ENCODE data around the gene SLC6A13. TPM values are rescaled to one million over a fixed set of nuclear protein-coding genes. Genes with fewer than 3 reads are reported as not detected.

Gene SLC6A13
- polyA plus RNA-seq, 1 experiment = not detected

DNA sequence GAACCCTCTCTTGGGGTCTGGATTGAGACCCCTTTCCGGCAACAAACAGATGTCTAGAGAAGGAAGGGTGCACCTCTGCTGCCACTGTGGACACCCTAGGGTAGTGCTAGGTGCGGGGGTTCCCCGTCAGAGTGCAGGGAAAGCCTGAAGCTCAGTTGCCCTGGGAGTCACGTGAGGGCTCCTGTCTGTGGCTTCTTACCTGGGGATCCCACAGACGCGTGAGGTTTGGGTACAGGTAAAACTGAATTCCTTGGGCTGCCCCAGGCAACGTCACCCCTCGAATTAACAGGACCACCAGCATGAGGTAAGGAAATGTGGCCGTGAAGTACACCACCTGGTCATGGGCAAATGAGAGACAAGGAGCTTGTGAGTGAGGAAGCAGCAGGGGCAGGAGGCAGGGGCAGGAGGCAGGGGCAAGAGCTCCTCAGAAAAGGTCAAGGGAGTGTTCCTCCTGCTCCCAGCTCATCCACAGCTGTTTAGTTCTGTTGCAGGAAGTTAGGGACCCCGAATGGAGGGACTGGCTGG is 27.7 kb downstream of the SLC6A13 start:
- no peak for DNase-seq (ENCODE audit: low read depth, low spot score)
- Histone ChIP-seq H3K27me3 (ENCODE audit: control insufficient read depth, insufficient read depth, low read length) (peaks cover 22% of the 10 kb centered on the region), H3K9me3 (ENCODE audit: control insufficient read depth, insufficient read depth, low read length) (peaks cover 16% of the 10 kb centered on the region), H3K27ac (ENCODE audit: low read depth, low read length) (no peak overlapping the region), H3K4me3 (ENCODE audit: low read depth, low read length) (no peak overlapping the region)
- POLR2A ChIA-PET = no interaction called here
- CTCF ChIA-PET = interaction anchor here (2.0 kb wide), 1 partner anchor 15 kb away, joined by 7 read pairs; no protein-coding TSS in a partner anchor
- TF ChIP-seq, protein P1, sequence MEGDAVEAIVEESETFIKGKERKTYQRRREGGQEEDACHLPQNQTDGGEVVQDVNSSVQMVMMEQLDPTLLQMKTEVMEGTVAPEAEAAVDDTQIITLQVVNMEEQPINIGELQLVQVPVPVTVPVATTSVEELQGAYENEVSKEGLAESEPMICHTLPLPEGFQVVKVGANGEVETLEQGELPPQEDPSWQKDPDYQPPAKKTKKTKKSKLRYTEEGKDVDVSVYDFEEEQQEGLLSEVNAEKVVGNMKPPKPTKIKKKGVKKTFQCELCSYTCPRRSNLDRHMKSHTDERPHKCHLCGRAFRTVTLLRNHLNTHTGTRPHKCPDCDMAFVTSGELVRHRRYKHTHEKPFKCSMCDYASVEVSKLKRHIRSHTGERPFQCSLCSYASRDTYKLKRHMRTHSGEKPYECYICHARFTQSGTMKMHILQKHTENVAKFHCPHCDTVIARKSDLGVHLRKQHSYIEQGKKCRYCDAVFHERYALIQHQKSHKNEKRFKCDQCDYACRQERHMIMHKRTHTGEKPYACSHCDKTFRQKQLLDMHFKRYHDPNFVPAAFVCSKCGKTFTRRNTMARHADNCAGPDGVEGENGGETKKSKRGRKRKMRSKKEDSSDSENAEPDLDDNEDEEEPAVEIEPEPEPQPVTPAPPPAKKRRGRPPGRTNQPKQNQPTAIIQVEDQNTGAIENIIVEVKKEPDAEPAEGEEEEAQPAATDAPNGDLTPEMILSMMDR (IDR thresholded peaks at IDR 0.05; ENCODE audit: low read depth, low read length) = no peak

- H3K27me3 ChIP-seq (ENCODE audit: control insufficient read depth, insufficient read depth, low read length) = peaks cover 27% of the 10 kb centered on the region
- CTCF ChIA-PET = interaction anchor here (2.0 kb wide), 1 partner anchor 14 kb away, joined by 7 read pairs; no protein-coding TSS in a partner anchor
- H3K27ac ChIP-seq (ENCODE audit: low read depth, low read length) = no peak overlapping the region
- no peak overlapping the region for H3K4me3 ChIP-seq (ENCODE audit: low read depth, low read length)
- H3K9me3 ChIP-seq (ENCODE audit: control insufficient read depth, insufficient read depth, low read length) = peaks cover 16% of the 10 kb centered on the region
- POLR2A ChIA-PET = no interaction called here
- TF ChIP-seq, protein P1 (IDR thresholded peaks at IDR 0.05; ENCODE audit: low read depth, low read length) = no peak
- DNase-seq (ENCODE audit: low read depth, low spot score) = no peak
Measured at GRCh38 chr12:234019-234418, 28.6 kb downstream of the SLC6A13 start.

GRCh38 chr12:233615-233968 is 29.0 kb downstream of the SLC6A13 start:
- TF ChIP-seq, protein P1 (IDR thresholded peaks at IDR 0.05; ENCODE audit: low read depth, low read length) = no peak
- DNase-seq (ENCODE audit: low read depth, low spot score) = no peak
- peaks cover 31% of the 10 kb centered on the region for H3K27me3 ChIP-seq (ENCODE audit: control insufficient read depth, insufficient read depth, low read length)
- H3K9me3 ChIP-seq (ENCODE audit: control insufficient read depth, insufficient read depth, low read length) = peaks cover 16% of the 10 kb centered on the region
- H3K4me3 ChIP-seq (ENCODE audit: low read depth, low read length) = no peak overlapping the region
- ChIA-PET POLR2A (no interaction called here), CTCF (interaction anchor here (2.0 kb wide), 1 partner anchor 14 kb away, joined by 7 read pairs; no protein-coding TSS in a partner anchor)
- no peak overlapping the region for H3K27ac ChIP-seq (ENCODE audit: low read depth, low read length)

DNA sequence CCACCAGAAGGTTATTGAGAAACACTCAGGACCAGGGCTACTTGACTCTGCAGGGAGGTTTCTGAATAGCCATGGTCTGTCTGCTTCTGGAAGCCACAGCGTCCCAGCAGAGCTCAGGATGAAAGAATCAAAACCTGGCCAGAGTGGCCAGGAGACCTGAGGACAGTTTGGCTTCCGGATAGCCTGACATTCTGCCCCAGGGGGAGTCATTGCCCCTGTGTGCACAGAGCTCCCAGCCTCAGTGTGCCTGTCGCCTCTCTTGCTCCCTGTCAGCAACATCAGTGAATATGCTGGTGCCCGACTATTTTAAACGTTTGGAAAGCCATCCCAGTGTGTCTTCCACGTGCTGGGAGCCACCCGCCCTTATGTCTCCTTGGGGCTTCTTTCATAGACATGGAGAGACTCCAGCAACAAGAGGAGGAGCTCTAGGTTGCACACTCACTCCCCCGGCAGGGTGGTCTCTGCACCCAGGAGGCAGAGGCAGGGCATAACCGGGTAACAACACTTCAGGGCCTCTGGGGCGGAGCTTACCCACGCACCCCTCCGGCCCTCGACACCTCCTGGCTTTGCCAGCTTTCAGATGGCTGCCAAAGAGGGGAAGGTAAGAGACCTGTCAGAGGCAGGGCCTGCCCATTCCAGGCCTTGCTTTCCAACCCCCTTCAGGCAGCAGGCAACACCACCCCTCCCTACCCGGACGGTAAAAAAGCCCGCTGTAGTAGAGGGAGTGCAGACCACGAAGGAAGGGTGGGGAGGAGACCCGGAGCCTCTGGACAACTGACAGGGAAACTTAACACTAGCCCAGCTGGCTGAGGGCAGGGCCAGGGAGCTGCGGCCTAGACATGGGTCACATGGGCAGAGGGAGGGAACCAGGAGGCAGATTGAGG is 29.7 kb downstream of the SLC6A13 start:
- peaks cover 36% of the 10 kb centered on the region for H3K27me3 ChIP-seq (ENCODE audit: control insufficient read depth, insufficient read depth, low read length)
- no peak overlapping the region for H3K4me3 ChIP-seq (ENCODE audit: low read depth, low read length)
- no peak for DNase-seq (ENCODE audit: low read depth, low spot score)
- ChIA-PET CTCF (interaction anchor here (1.4 kb wide), 1 partner anchor 13 kb away, joined by 5 read pairs; no protein-coding TSS in a partner anchor), POLR2A (no interaction called here)
- peaks cover 16% of the 10 kb centered on the region for H3K9me3 ChIP-seq (ENCODE audit: control insufficient read depth, insufficient read depth, low read length)
- no peak overlapping the region for H3K27ac ChIP-seq (ENCODE audit: low read depth, low read length)
- TF ChIP-seq, protein P1 (IDR thresholded peaks at IDR 0.05; ENCODE audit: low read depth, low read length) = no peak
